NB4 (cell line): ENCODE measurements around the gene C20orf173.

Source experiments
- DNase-seq: peaks from one replicate; pipeline ENCODE4 v3.0.0; 2010; ENCODE audit warnings: low read depth
- H3K4me3 ChIP-seq: one replicate; pipeline ENCODE4 v1.5.1; 2011; ENCODE audit warnings: mild to moderate bottlenecking, low read depth, low read length, moderate library complexity
- CTCF ChIP-seq: IDR thresholded peaks from one replicate; pipeline ENCODE4 v1.5.1; 2012; ENCODE audit warnings: low read depth, low read length
- MAX ChIP-seq: IDR thresholded peaks from 2 replicates; pipeline ENCODE4 v1.6.1; 2011; ENCODE audit warnings: low read depth, low read length
- MYC ChIP-seq: IDR thresholded peaks from 2 replicates; pipeline ENCODE4 v1.6.1; 2011; ENCODE audit warnings: low read depth, low read length
- POLR2A ChIP-seq: IDR thresholded peaks from 2 replicates; pipeline ENCODE4 v1.6.1; 2011; ENCODE audit warnings: mild to moderate bottlenecking; ENCODE audit not compliant: insufficient read length; ENCODE audit errors: extremely low read depth

Gene C20orf173

GRCh38 chr20:35491823-35492222 lies 37.6 kb downstream of the C20orf173 start:
- no peak for DNase-seq
- H3K4me3 ChIP-seq = no peak overlapping the region
- TF ChIP-seq POLR2A = no peak
- no peak for TF ChIP-seq CTCF
- TF ChIP-seq MYC = no peak
- no peak for TF ChIP-seq MAX

GRCh38 chr20:35490736-35491181 lies 38.7 kb downstream of the C20orf173 start:
- peak; percentile 91 for DNase-seq
- H3K4me3 ChIP-seq = peak overlapping the region; percentile 78
- TF ChIP-seq MYC (peak; percentile 89), POLR2A (peak; percentile 52), MAX (peak; percentile 85), CTCF (no peak)

- peak overlapping the region; percentile 22 for H3K4me3 ChIP-seq
- DNase-seq = peak; percentile 25
- TF ChIP-seq MYC = no peak
- no peak for TF ChIP-seq POLR2A
- TF ChIP-seq CTCF = no peak
- no peak for TF ChIP-seq MAX
Observed at GRCh38 chr20:35489717-35490116, 39.7 kb downstream of the C20orf173 start.

- DNase-seq = no peak
- TF ChIP-seq MYC (no peak), MAX (no peak), POLR2A (no peak), CTCF (no peak)
- H3K4me3 ChIP-seq = no peak overlapping the region
Observed at GRCh38 chr20:35487479-35487878, 42.0 kb downstream of the C20orf173 start.

GRCh38 chr20:35479798-35480197 lies 49.7 kb downstream of the C20orf173 start:
- DNase-seq = no peak
- TF ChIP-seq MYC (no peak), MAX (no peak), CTCF (no peak), POLR2A (no peak)
- no peak overlapping the region for H3K4me3 ChIP-seq
